Measurements from ENCODE around the gene RIOK3. TPM values are rescaled to one million over a fixed set of nuclear protein-coding genes. Genes with fewer than 3 reads are reported as not detected.
"Not testable (repeated sequence)": the region's sequence is repeated elsewhere in the genome, so short reads cannot be mapped to it uniquely, and the experiment has no call there.

The RIOK3 gene
- total RNA-seq, 1 donor from 2014 or later, result 108 TPM

DNA sequence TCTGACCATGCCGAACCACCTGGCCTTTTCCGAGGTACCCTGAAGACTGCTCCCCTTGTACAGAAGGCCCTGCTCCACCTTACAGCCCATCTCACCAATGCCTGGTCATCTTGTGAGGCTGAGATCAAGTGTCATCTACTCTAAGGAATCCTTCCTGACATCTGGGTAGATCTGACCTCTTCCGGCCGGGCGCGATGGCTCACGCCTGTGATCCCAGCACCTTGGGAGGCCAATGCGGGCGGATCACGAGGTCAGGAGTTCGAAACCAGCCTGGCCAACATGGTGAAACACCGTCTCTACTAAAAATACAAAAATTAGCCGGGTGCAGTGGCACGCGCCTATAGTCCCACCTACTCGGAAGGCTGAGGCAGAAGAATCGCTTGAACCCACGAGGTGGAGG is 2.1 kb upstream of the RIOK3 start:
- DNase-seq (ENCODE audit: low spot score), result no peak

DNA sequence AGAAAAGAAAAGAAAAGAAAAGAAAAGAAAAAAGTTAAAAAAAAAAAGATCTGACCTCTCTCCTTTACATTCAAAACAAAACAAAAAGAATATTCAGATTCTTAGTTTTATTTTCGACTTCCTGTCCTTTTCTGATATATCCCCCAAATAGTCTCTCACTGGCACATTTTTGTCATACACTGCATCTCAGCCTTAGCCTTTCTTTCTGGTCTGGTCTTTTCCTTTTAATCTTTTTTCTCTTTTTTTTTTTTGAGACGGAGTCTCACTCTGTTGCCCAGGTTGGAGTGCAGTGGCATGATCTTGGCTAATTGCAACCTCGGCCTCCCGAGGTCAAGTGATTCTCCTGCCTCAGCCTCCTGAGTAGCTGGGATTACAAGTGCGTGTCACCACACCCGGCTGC is 1.6 kb upstream of the RIOK3 start:
- DNase-seq (ENCODE audit: low spot score), result no peak

DNA sequence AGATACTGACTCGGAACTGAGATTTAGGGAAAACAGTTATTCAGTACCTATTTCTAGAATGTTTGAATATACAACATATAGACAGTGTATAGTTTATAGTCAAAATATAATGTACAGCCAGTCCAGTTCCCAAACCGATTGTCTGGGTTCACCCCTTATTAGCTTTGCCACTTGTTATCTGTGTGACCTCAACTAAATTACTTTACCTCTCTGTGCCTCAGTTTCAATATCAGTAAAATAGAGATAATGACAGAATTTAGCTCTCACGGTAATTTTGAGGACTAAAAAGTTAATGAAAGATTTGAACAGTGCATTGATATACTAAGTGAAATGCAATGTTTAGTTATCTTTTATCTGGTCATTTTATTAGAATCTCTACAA is 750 bp upstream of the RIOK3 start:
- no peak for DNase-seq (ENCODE audit: low spot score)

DNA sequence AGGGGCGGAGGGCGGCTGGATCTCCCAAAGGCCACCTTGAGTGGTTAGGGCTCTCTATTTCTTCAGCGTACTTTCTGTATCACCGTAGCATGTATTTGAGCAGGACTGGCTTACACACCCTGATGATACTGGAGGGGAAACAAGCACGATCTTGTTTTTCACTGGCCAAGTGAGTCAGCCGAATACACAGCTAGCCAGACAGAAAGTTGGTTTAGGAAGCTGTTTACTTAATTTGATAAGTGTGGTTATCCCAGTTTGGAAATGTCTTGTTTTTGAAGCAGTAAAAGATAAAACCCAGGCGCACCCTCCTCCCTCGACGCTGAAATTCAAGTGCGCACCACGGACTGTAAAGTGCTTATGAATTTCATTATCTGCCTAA is 582 bp downstream of the RIOK3 start:
- DNase-seq (ENCODE audit: low spot score), result peak; percentile 21

DNA sequence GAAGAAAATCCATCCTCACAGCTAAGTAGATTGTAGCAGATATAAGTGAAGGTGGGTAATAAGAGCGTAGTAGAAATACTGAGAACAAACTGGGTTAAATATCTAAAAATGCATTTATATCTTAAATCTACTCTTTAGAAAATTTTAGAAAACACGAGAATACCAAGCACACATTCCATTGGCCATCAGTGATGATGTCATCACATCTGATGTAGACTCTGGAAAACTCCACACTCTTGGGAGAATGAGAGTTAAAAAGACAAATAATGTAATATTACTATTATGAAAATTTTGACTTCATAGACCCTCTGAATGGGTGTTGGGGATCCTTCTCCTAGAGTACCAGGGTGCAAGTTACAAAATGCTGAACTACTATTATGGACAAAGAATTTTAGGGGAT is 3.7 kb downstream of the RIOK3 start:
- no peak for DNase-seq (ENCODE audit: low spot score)

DNA sequence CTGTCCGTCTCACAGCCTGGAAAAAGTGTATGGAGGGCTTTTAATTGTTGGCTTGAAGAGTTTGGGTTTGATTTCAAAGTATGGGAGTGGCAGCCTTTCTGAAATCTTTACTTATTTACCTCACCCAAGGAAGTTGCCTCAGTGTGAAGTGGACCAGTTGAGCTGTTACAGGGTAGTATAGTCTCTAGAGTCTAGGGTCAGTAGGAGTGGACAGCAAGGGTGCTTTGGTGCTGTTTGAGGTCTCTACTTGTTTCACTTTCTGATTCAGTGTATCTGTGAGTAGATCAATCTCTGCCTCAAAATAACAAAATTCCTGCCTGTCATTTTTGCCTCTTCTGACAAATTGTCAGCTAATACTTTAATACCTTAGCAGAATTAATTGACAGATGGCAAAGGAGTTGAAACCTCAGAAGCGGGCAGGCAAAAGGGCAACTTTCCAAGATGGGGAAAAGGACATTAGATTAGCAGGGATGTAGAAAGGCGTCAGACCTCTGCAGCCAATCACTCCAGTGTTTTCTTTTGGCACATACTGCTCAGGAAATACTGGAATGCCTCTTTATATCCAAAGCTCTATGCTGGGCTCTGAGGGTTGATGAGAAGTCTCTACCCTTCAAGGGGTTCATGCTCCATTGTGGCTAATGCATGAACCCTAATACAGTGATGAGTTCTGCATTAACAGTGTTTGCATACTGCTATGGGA is 5.9 kb downstream of the RIOK3 start:
- DNase-seq (ENCODE audit: low spot score), result no peak

DNA sequence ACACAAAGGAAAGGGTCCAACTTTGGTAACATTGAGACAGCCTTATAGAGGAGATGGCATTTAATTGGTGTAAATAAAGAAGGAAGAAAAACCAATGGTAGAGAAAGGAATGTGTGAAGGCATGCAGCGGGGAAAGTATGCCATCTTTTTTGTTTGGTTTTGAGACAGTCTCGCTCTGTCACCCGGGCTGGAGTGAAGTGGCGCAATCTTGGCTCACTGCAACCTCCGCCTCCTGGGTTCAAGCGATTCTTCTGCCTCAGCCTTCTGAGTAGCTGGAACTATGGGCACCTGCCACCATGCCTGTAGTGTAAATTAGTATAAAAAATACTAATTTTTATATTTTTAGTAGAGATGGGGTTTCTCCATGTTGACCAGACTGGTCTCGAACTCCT is 6.4 kb downstream of the RIOK3 start:
- DNase-seq (ENCODE audit: low spot score), result no peak

DNA sequence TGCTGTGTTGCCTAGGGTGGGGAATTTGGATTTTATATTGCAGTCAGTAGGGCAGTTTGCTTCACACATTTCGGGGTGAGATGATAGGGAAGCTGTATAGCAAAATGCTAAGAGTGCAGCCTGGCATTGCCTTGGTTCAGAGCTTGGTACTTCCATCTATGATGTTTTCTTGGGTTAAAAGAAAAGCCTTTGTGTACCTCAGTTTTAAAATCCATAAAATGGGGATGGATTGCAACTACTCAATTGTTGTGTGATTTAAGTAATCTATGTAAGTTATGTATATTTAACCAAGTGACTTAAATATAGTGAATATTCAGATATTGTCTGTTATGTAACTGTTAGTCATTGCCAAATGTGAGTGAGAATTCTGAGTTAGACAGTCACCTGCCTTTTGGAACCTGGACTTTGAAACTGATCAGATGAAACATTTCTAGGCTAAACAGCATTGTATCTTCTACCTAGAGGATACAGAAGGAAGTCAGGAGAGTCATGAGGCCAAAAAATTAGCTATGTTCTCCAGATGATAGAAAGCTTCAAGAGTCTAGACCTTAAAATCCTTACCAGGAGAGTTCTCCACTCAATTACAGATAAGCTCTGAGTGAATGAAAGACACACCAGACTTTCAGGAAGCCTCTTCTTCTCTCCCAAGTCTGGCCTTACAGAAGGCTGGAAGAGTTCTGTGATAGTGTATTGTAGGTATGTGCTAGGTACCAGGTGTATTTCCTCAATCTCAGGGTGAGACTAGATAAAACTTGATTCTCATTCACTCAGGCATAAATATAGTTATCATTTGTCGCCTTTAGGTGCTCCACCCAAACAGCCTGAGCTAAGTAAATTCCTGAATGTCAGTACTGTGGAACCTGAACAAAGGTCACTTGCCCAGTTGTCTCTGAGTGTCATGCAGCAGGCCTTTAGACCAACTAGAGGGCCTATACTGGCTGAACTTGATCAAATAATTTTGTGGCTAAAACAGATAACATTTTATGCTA is 7.5 kb downstream of the RIOK3 start:
- DNase-seq (ENCODE audit: low spot score), result no peak

DNA sequence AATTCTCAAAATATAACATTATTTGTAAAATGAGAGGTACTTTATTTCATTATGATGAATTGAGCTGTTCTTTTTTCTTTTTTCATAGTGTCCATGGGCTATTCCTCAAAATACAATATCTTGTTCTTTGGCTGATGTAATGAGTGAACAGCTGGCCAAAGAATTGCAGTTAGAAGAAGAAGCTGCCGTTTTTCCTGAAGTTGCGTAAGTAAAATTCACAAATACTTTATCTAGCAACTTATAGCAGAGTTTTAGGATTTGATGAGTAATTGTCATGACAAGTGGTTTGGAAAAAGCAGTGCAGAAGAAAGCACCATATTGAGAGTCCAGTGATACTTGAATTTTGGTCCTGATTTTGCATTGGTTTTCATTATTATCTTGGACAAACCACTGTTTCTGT is 9.8 kb downstream of the RIOK3 start:
- no peak for DNase-seq (ENCODE audit: low spot score)

DNA sequence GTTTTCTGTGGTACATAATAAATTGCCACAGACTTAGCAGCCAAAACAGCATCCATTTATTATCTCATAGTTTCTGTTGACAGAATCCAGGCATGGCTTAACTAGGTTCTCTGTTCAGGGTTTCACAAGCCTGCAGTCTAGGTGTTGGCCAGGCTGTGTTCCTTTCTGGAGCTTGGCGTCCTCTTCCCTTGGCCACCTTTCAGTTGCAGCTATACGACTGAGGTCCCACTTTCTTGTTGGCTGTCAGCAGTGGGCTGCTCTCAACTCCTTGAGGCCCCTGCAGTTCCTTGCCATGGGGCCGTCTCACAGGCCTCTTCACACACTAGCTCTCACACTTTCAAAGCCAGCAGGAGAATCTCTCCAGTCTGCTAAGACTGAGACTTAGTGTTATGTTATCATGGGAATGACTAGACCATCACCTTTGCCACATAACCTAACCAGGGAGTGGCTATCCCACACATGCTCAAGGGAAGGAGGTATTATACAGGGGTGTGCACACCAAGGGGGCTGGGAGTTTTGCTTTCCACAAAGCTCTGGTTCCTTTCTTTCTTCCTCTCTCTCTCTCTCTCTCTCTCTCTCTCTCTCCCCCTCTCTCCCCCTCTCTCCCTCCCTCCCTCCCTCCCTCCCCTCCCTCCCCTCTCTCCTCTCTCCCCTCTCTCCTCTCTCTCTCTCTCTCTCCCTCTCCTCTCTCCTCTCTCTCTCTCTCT is 15.8 kb downstream of the RIOK3 start:
- DNase-seq (ENCODE audit: low spot score), result no peak

DNA sequence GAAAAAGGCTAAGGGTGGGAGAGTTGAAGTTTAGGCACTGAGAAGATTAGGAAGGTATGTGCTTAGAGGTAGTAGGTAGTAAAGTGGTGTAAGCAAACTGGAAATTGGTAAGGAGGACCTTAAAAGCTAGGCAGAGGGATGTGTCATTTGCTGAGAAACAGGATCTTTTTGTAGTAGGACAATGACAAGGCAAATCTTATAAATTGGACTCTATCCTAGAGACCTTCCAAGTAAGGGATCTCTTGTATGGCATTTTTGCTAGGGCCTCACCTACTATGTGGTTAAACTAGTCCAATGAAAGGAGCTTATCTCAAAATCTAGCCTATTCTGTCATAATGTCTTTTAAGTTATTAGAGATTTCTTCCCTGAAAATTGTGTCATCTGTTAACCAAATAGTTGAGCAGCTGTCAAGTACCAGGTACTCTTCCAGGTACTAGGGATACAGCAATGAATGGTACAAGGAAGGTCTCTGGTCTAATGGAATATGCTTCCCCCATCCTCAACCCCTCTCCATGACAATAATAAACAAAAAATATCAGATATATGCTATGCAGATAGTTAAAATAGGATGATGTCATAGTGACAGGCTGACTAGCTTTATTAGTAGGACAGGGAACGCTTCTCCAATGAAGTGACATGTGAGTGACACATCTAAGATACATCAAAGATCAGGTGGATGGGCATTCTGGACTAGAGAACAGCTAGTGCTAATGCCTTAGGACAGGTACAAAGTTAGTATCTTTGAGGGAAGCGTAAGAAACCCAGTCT is 17.7 kb downstream of the RIOK3 start:
- no peak for DNase-seq (ENCODE audit: low spot score)

DNA sequence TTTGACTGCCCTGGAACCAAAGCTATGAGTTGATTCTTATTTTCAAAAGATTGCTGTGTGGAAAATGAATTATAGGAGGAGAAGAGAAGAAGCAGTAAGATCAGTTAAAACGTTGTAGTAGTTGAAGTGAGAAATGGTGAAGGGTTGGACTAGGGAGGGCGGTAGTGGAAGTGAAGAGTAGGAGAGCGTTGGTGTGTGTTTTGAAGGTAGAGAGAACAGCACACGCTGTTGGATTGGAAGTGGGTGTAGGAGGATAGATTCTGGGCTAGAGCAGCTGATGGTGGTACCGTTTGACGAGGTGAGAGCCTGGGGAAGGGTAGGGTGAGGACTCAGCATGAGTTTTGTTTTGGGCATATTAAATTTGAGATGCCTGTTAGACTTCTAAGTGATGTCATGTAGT is 18.4 kb downstream of the RIOK3 start:
- no peak for DNase-seq (ENCODE audit: low spot score)

DNA sequence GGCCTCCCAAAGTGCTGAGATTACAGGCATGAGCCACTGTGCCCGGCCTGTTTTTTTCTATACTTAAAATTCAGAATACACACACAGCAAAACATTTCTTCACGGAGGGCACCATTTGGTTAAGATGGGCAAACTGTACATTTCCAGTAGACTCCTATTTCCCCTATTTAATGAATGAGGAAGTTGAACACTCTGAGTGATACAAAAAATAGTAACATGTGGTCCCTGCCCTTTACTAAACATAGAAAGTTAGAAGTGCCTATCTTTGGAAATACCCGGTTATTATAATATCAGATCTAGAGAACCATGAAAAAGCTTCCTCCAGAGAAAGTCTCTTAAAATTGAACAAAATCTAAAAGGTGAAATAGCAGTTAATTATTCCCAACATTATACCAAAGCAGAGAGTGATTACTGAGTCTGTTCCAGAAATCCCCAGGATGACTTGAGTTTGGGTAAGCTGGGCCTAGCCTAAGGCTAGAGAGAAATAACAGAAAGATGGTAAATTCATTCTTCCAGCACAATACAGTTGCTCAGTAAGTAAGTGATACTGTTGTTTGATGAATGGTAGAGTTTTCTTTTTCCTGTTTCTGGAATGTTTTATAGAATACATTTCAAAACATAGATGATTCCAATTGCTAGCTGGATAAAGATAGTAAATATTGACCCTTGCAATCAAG is 26.9 kb downstream of the RIOK3 start:
- peak; percentile 7 for DNase-seq (ENCODE audit: low spot score)

DNA sequence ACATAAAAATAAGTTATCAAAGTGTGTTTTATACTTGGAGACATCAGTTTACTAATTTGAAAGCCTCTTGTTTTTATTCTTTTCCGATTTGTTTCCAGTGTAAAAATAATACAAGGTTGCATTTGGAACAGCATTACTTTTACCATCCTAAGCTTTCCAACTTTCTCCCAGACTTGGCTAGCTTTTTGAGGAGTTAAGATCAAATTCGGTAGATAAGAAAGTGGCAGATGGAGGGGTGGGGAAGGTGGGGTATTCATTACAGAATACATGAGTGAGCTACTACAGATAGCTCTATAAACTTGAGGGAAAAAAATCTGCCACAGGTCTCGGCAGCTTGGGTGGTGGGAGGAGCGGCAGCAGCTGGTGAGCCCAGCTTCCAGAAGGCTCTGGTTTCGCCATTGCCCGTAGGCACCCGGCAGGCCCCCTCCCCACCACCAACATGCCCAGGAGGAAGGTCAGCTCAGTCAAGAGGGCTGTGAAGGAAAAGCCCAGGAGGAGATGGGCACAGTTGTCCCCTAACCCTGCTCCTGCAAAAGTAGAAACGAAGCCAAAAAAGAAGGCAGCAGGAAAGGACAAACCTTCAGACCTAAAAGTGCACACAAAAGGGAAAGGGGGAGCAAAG is 31.6 kb downstream of the RIOK3 start:
- no peak for DNase-seq (ENCODE audit: low spot score)

DNA sequence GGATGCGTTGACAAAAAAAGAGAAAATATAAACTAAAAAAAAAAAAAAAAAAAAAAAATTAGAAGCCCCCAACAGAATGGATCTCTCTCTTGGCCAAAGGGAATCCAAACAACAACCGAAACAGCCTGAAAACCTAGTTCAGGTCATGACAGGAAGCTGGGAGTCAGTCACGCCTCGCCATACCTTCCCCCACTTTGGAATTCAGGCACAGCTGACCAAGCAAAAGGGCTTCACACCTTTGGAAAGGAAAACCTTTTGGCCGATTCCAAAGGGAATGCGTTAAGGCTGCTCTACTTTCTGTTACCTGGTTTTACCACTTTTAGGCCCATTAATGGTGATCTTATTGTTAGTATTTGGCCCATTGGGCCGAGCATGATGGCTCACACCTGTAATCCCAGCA is 32.3 kb downstream of the RIOK3 start:
- no peak for DNase-seq (ENCODE audit: low spot score)

DNA sequence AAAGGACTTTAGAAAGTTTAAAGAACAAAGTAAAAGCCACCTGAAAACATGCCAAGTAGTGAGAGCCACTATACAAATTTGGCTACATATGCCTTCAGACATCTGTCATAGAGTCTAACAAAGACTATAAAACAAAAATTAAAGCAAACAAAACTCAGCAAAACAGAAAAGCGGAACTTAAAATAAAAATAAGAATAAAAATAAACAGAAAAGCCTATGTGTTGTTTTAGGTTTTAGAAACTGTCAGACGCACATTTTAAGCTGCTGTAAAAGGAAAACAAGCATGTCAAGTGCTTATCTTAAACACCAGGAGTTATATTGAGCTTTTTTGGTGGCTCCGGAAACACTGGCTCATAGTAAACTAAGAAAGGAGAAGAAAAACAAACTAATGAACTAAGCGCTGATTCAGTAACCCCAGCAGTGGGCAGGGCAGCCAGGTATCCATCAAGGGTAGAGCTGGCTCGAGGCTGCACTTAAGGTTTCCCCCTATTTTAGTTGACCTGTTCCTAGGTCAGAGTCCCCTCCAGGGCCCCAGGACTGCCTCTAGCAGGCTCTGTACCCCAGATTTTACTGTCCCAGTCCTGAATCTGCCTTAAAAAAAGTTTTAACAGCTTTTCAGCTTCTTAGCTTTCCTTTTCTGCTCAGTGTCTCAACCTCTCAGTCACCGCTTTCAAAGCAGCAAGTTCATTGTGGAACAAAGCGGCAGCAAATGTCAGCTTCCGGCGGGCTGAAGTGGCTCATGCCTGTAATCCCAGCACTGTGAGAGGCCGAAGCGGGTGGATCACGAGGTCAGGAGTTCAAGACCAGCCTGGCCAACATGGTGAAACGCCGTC is 34.9 kb downstream of the RIOK3 start:
- DNase-seq (ENCODE audit: low spot score), result peak; percentile 38

DNA sequence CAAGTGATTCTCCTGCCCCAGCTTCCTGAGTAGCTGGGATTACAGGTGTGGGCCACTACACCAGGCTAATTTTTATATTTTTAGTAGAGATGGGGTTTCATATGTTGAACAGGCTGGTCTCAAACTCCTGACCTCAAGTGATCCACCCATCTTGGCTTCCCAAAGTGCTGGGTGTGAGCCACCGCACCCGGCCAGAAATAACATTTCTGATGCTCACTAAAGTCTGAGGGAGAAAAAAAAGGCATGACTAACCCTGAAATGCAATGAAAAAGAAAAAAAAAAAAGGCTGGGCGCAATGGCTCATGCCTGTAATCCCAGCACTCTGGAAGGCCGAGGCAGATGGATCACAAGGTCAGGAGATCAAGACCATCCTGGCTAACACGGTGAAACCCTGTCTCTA is 36.5 kb downstream of the RIOK3 start:
- not testable (repeated sequence) for DNase-seq (ENCODE audit: low spot score)

DNA sequence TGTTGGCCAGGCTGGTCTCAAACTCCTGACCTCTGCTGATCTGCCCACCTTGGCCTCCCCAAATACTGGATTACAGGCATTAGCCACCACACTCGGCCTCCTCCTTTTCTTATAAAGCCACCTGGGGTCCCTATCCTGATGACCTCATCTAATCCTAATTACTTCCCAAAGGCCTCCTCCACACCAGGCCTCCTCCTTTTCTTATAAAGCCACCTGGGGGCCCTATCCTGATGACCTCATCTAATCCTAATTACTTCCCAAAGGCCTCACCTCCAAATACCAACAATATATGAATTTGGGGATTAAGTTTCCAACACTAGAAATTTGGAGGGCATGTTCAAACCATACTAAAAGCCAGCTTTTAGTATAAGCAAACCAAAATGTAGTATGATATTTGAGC is 40.6 kb downstream of the RIOK3 start:
- no peak for DNase-seq (ENCODE audit: low spot score)

DNA sequence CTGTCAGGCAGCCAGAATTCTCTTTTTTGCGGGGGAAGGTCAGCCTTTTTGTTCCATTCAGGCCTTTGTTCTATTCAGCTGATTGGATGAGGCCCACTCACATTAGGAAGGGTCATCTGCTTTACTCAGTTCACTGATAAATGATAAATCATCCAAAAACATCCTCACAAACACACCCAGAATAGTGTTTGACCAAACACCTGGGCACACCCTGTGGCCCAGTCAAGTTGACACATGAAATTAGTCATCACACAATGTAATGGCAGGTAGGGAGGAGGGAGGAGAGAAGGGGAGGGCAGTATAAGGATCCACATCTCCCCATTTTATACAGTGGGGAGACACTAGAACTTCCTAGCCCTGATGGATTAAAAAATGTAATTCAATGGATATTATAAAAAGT is 41.9 kb downstream of the RIOK3 start:
- no peak for DNase-seq (ENCODE audit: low spot score)
